HUES6 (cell line): Measurements from ENCODE around the gene NHLRC3.

ENCODE experiments used
- H3K27ac ChIP-seq: 2 replicates; pipeline ENCODE4 v1.7.0; 2013; ENCODE audit warnings: low read depth, mild to moderate bottlenecking, low read length, inconsistent platforms
- H3K27me3 ChIP-seq: 2 replicates; pipeline ENCODE4 v1.6.1; 2013; ENCODE audit warnings: low read length; ENCODE audit not compliant: control insufficient read depth, insufficient read depth
- H3K36me3 ChIP-seq: 2 replicates; pipeline ENCODE4 v1.6.1; 2013; ENCODE audit warnings: low read length; ENCODE audit not compliant: control insufficient read depth, insufficient read depth
- H3K4me1 ChIP-seq: 2 replicates; pipeline ENCODE4 v1.6.1; 2013; ENCODE audit warnings: low read length; ENCODE audit not compliant: control insufficient read depth, insufficient read depth
- H3K4me3 ChIP-seq: 2 replicates; pipeline ENCODE4 v1.5.1; 2013; ENCODE audit warnings: low read depth, low read length
- H3K9ac ChIP-seq: one replicate; pipeline ENCODE4 v1.6.1; 2013; ENCODE audit warnings: mild to moderate bottlenecking, low read length
- H3K9me3 ChIP-seq: 2 replicates; pipeline ENCODE4 v1.6.1; 2013; ENCODE audit warnings: low read depth, low read length; ENCODE audit not compliant: control insufficient read depth, insufficient read depth

Gene NHLRC3

GRCh38 chr13:39023761-39024160, 14.5 kb upstream of the NHLRC3 start:
- H3K4me3 ChIP-seq: peak overlapping the region; percentile 16
- H3K4me1 ChIP-seq: peaks cover 48% of the 10 kb centered on the region
- H3K9me3 ChIP-seq: no peaks in the 10 kb centered on the region
- H3K27me3 ChIP-seq: no peaks in the 10 kb centered on the region
- H3K36me3 ChIP-seq: peaks cover 86% of the 10 kb centered on the region
- H3K9ac ChIP-seq: peak overlapping the region; percentile 41
- H3K27ac ChIP-seq: peak overlapping the region; percentile 88

- no peak overlapping the region for H3K27ac ChIP-seq
- H3K9me3 ChIP-seq: no peaks in the 10 kb centered on the region
- no peak overlapping the region for H3K9ac ChIP-seq
- H3K36me3 ChIP-seq: peaks cover 95% of the 10 kb centered on the region
- H3K4me1 ChIP-seq: peaks cover 48% of the 10 kb centered on the region
- no peak overlapping the region for H3K4me3 ChIP-seq
- no peaks in the 10 kb centered on the region for H3K27me3 ChIP-seq
Observed at GRCh38 chr13:39025433-39025839, 12.8 kb upstream of the NHLRC3 start.

GRCh38 chr13:39032150-39032549, 6.1 kb upstream of the NHLRC3 start:
- H3K4me3 ChIP-seq: no peak overlapping the region
- peaks cover 40% of the 10 kb centered on the region for H3K36me3 ChIP-seq
- no peaks in the 10 kb centered on the region for H3K9me3 ChIP-seq
- H3K9ac ChIP-seq: no peak overlapping the region
- H3K27me3 ChIP-seq: no peaks in the 10 kb centered on the region
- H3K27ac ChIP-seq: no peak overlapping the region
- peaks cover 14% of the 10 kb centered on the region; the same call in 1 of the 2 replicates for H3K4me1 ChIP-seq

GRCh38 chr13:39034085-39034484, 4.2 kb upstream of the NHLRC3 start:
- H3K4me1 ChIP-seq: peaks cover 14% of the 10 kb centered on the region; the same call in 1 of the 2 replicates
- H3K4me3 ChIP-seq: no peak overlapping the region
- peaks cover 22% of the 10 kb centered on the region for H3K36me3 ChIP-seq
- no peak overlapping the region for H3K9ac ChIP-seq
- H3K9me3 ChIP-seq: no peaks in the 10 kb centered on the region
- no peak overlapping the region for H3K27ac ChIP-seq
- no peaks in the 10 kb centered on the region for H3K27me3 ChIP-seq

- Histone ChIP-seq H3K9ac (peak overlapping the region; percentile 38), H3K36me3 (peaks cover 14% of the 10 kb centered on the region), H3K27me3 (no peaks in the 10 kb centered on the region), H3K27ac (no peak overlapping the region), H3K4me1 (peaks cover 14% of the 10 kb centered on the region; the same call in 1 of the 2 replicates), H3K9me3 (no peaks in the 10 kb centered on the region), H3K4me3 (peak overlapping the region; percentile 76)
Observed at GRCh38 chr13:39035204-39035603, 3.1 kb upstream of the NHLRC3 start.

- H3K9me3 ChIP-seq: no peaks in the 10 kb centered on the region
- H3K4me3 ChIP-seq: peak overlapping the region; percentile 76
- H3K27me3 ChIP-seq: no peaks in the 10 kb centered on the region
- peaks cover 9% of the 10 kb centered on the region for H3K36me3 ChIP-seq
- H3K9ac ChIP-seq: peak overlapping the region; percentile 90
- peaks cover 14% of the 10 kb centered on the region; the same call in 1 of the 2 replicates for H3K4me1 ChIP-seq
- H3K27ac ChIP-seq: no peak overlapping the region
Observed at GRCh38 chr13:39035799-39036198, 2.5 kb upstream of the NHLRC3 start.

GRCh38 chr13:39036212-39036611, 2.0 kb upstream of the NHLRC3 start:
- H3K9ac ChIP-seq: peak overlapping the region; percentile 90
- no peak overlapping the region for H3K27ac ChIP-seq
- peak overlapping the region; percentile 76 for H3K4me3 ChIP-seq
- H3K36me3 ChIP-seq: peaks cover 8% of the 10 kb centered on the region; the same call in 1 of the 2 replicates
- no peaks in the 10 kb centered on the region for H3K27me3 ChIP-seq
- peaks cover 14% of the 10 kb centered on the region; the same call in 1 of the 2 replicates for H3K4me1 ChIP-seq
- H3K9me3 ChIP-seq: no peaks in the 10 kb centered on the region

- peaks cover 14% of the 10 kb centered on the region; the same call in 1 of the 2 replicates for H3K4me1 ChIP-seq
- peaks cover 2% of the 10 kb centered on the region; the same call in 1 of the 2 replicates for H3K36me3 ChIP-seq
- no peaks in the 10 kb centered on the region for H3K9me3 ChIP-seq
- no peaks in the 10 kb centered on the region for H3K27me3 ChIP-seq
- peak overlapping the region; percentile 72 for H3K27ac ChIP-seq
- peak overlapping the region; percentile 76 for H3K4me3 ChIP-seq
- H3K9ac ChIP-seq: peak overlapping the region; percentile 90
Observed at GRCh38 chr13:39037410-39037879, 811 bp upstream of the NHLRC3 start.

GRCh38 chr13:39038569-39039030, 344 bp downstream of the NHLRC3 start:
- Histone ChIP-seq H3K27ac (peak overlapping the region; percentile 72), H3K36me3 (peaks cover 2% of the 10 kb centered on the region; the same call in 1 of the 2 replicates), H3K4me1 (peaks cover 14% of the 10 kb centered on the region; the same call in 1 of the 2 replicates), H3K9ac (peak overlapping the region; percentile 90), H3K4me3 (peak overlapping the region; percentile 76), H3K27me3 (no peaks in the 10 kb centered on the region), H3K9me3 (no peaks in the 10 kb centered on the region)

GRCh38 chr13:39039041-39039440, 785 bp downstream of the NHLRC3 start:
- H3K9me3 ChIP-seq: no peaks in the 10 kb centered on the region
- H3K27ac ChIP-seq: no peak overlapping the region
- H3K27me3 ChIP-seq: no peaks in the 10 kb centered on the region
- H3K9ac ChIP-seq: no peak overlapping the region
- peaks cover 5% of the 10 kb centered on the region for H3K36me3 ChIP-seq
- H3K4me3 ChIP-seq: peak overlapping the region; percentile 76
- H3K4me1 ChIP-seq: peaks cover 14% of the 10 kb centered on the region; the same call in 1 of the 2 replicates

- no peaks in the 10 kb centered on the region for H3K27me3 ChIP-seq
- H3K4me1 ChIP-seq: peaks cover 4% of the 10 kb centered on the region; the same call in 1 of the 2 replicates
- no peak overlapping the region for H3K27ac ChIP-seq
- peaks cover 8% of the 10 kb centered on the region for H3K36me3 ChIP-seq
- H3K9me3 ChIP-seq: no peaks in the 10 kb centered on the region
- H3K4me3 ChIP-seq: no peak overlapping the region
- H3K9ac ChIP-seq: no peak overlapping the region
Observed at GRCh38 chr13:39040206-39040605, 1.9 kb downstream of the NHLRC3 start.
